SK-N-SH treated with all-trans-retinoic acid at 6 μM for 48 hours (cell line): ENCODE results near the gene ARHGAP26.

Experiments used
- ARNTL ChIP-seq: fragments of 450-650 bp; formaldehyde crosslinking; IDR thresholded peaks from 2 replicates; pipeline ENCODE4 v1.5.0; 2020; ENCODE audit warnings: low read depth, mild to moderate bottlenecking, moderate library complexity, borderline replicate concordance
- CSRNP3 ChIP-seq: fragments of 250-450 bp; sonication (Bioruptor Pico); IDR thresholded peaks from 2 replicates; pipeline ENCODE4 v1.5.1; 2021; ENCODE audit warnings: mild to moderate bottlenecking, moderate library complexity
- ESRRG ChIP-seq: fragments of 250-450 bp; sonication (Bioruptor Pico); IDR thresholded peaks from 2 replicates; pipeline ENCODE4 v1.6.1; 2021; ENCODE audit warnings: mild to moderate bottlenecking
- SNAI2 ChIP-seq: fragments of 250-450 bp; sonication (Bioruptor Pico); IDR thresholded peaks from 2 replicates; pipeline ENCODE4 v1.5.0; 2020; ENCODE audit warnings: mild to moderate bottlenecking, moderate library complexity
- TOX ChIP-seq: fragments of 250-450 bp; sonication (Bioruptor Pico); IDR thresholded peaks from 2 replicates; pipeline ENCODE4 v1.8.0; 2021; ENCODE audit warnings: mild to moderate bottlenecking, moderate library complexity, borderline replicate concordance
- ZFP30 ChIP-seq: fragments of 450-650 bp; formaldehyde crosslinking; IDR thresholded peaks from 2 replicates; pipeline ENCODE4 v1.5.0; 2022; ENCODE audit warnings: mild to moderate bottlenecking, moderate library complexity
- ZNF70 ChIP-seq: fragments of 450-650 bp; formaldehyde crosslinking; IDR thresholded peaks from 2 replicates; pipeline ENCODE4 v1.5.0; 2020; ENCODE audit warnings: mild to moderate bottlenecking, moderate library complexity
- TF ChIP-seq, protein P1 (sequence below): fragments of 250-450 bp; sonication (Bioruptor Pico); IDR thresholded peaks from 2 replicates; pipeline ENCODE4 v1.5.0; 2020; ENCODE audit warnings: mild to moderate bottlenecking, moderate library complexity
- TF ChIP-seq, protein P2 (sequence below): fragments of 250-450 bp; sonication (Bioruptor Pico); IDR thresholded peaks from 2 replicates; pipeline ENCODE4 v1.8.0; 2020; ENCODE audit warnings: mild to moderate bottlenecking, moderate library complexity, borderline replicate concordance
- TF ChIP-seq, protein P3 (sequence below): fragments of 250-450 bp; sonication (Bioruptor Pico); IDR thresholded peaks from 2 replicates; pipeline ENCODE4 v1.5.1; 2020; ENCODE audit warnings: low read depth, mild to moderate bottlenecking, moderate library complexity

DNA sequence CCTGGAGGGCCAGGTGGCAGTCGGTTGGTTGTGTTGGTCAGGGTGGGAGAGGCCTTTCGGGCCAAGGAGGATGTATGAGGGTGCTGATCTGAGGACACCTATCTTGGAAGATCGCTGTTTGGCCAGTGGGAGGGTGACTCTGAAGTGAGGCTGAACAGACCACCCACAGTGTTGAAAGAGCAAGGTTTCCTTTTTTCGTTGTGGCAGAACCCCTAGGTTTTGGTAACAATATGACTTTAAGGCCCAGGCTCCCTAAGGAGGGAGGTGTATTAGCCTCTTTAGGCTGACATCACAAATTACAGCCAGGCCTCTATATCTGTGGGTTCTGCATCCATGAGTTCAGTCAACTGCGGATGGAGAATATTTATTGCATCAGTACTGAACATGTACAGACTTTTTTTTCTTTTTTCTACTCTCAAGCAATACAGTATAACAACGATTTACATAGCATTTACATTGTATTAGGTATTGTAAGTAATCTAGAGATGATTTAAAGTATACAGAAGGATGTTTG lies 86.1 kb downstream of the ARHGAP26 start:
- TF ChIP-seq SNAI2 (no peak), ZFP30 (CRISPR knock-in tag) (no peak), ARNTL (CRISPR knock-in tag) (no peak), ESRRG (CRISPR knock-in tag) (no peak), ZNF70 (CRISPR knock-in tag) (no peak), TOX (CRISPR knock-in tag) (no peak), CSRNP3 (no peak)
- TF ChIP-seq, protein P1, sequence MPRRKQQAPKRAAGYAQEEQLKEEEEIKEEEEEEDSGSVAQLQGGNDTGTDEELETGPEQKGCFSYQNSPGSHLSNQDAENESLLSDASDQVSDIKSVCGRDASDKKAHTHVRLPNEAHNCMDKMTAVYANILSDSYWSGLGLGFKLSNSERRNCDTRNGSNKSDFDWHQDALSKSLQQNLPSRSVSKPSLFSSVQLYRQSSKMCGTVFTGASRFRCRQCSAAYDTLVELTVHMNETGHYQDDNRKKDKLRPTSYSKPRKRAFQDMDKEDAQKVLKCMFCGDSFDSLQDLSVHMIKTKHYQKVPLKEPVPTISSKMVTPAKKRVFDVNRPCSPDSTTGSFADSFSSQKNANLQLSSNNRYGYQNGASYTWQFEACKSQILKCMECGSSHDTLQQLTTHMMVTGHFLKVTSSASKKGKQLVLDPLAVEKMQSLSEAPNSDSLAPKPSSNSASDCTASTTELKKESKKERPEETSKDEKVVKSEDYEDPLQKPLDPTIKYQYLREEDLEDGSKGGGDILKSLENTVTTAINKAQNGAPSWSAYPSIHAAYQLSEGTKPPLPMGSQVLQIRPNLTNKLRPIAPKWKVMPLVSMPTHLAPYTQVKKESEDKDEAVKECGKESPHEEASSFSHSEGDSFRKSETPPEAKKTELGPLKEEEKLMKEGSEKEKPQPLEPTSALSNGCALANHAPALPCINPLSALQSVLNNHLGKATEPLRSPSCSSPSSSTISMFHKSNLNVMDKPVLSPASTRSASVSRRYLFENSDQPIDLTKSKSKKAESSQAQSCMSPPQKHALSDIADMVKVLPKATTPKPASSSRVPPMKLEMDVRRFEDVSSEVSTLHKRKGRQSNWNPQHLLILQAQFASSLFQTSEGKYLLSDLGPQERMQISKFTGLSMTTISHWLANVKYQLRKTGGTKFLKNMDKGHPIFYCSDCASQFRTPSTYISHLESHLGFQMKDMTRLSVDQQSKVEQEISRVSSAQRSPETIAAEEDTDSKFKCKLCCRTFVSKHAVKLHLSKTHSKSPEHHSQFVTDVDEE (CRISPR knock-in tag), result no peak
- TF ChIP-seq, protein P2, sequence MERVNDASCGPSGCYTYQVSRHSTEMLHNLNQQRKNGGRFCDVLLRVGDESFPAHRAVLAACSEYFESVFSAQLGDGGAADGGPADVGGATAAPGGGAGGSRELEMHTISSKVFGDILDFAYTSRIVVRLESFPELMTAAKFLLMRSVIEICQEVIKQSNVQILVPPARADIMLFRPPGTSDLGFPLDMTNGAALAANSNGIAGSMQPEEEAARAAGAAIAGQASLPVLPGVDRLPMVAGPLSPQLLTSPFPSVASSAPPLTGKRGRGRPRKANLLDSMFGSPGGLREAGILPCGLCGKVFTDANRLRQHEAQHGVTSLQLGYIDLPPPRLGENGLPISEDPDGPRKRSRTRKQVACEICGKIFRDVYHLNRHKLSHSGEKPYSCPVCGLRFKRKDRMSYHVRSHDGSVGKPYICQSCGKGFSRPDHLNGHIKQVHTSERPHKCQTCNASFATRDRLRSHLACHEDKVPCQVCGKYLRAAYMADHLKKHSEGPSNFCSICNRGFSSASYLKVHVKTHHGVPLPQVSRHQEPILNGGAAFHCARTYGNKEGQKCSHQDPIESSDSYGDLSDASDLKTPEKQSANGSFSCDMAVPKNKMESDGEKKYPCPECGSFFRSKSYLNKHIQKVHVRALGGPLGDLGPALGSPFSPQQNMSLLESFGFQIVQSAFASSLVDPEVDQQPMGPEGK, result no peak
- TF ChIP-seq, protein P3, sequence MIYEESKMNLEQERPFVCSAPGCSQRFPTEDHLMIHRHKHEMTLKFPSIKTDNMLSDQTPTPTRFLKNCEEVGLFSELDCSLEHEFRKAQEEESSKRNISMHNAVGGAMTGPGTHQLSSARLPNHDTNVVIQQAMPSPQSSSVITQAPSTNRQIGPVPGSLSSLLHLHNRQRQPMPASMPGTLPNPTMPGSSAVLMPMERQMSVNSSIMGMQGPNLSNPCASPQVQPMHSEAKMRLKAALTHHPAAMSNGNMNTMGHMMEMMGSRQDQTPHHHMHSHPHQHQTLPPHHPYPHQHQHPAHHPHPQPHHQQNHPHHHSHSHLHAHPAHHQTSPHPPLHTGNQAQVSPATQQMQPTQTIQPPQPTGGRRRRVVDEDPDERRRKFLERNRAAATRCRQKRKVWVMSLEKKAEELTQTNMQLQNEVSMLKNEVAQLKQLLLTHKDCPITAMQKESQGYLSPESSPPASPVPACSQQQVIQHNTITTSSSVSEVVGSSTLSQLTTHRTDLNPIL (CRISPR knock-in tag), result no peak
